ENCODE measurements around the gene AURKB. TPM values are rescaled to one million over a fixed set of nuclear protein-coding genes. Genes with fewer than 3 reads are reported as not detected.

AURKB gene
- total and polyA plus RNA-seq, 10 of the 15 experiments (the other 5 are each of a cell fraction or from before 2014, with no cell fraction given): 52.7 to 209 (median 128) TPM

GRCh38 chr17:8167526-8167925 is 42.8 kb downstream of the AURKB start:
- ChIA-PET CTCF (interaction anchor here (0.9 to 2.1 kb wide), 5 partner anchors 9 to 128 kb away, joined by 3 to 9 read pairs (median 4); partner anchors contain the start of gene SLC25A35), SMC1A (ENCODE audit: uncharacterized antibody, unreplicated experiment) (interaction anchor here (1.0 to 1.1 kb wide), 6 partner anchors 11 to 30 kb away, joined by 3 to 4 read pairs (median 3); no protein-coding TSS in a partner anchor), RAD21 (ENCODE audit: unreplicated experiment) (interaction anchor here (0.6 to 1.9 kb wide), 2 partner anchors 11 to 51 kb away, joined by 3 to 7 read pairs; no protein-coding TSS in a partner anchor), POLR2A (interaction anchor here (0.6 to 1.6 kb wide), 3 partner anchors 11 to 51 kb away, joined by 3 to 4 read pairs (median 3); no protein-coding TSS in a partner anchor)
- FAIRE-seq: no peak
- H3K79me2 ChIP-seq (ENCODE audit: control insufficient read depth, insufficient read depth, low read length): peaks cover 4% of the 10 kb centered on the region
- H3K4me3 ChIP-seq: no peak overlapping the region
- no peaks in the 10 kb centered on the region for H3K27me3 ChIP-seq (replicated peaks in 1 of 2; ENCODE audit: control insufficient read depth in 2 of 2, insufficient read depth in 2 of 2, low read length in 1 of 2)
- 33% methylated on average over 3 of the region's 3 CpGs for WGBS (ENCODE audit: insufficient coverage, insufficient replicate concordance, low lambda C conversion rate, missing lambda C conversion rate)
- no peak overlapping the region for H3K9ac ChIP-seq (ENCODE audit: control insufficient read depth, insufficient read depth, low read length)
- no TSS peak for BruUV-seq (replicated peaks)
- no peak overlapping the region for H3K27ac ChIP-seq (ENCODE audit: control insufficient read depth, insufficient read depth)
- no peaks in the 10 kb centered on the region for H4K20me1 ChIP-seq (ENCODE audit: control insufficient read depth, insufficient read depth)
- in situ Hi-C loops (cut with MboI): no loop called here
- intact Hi-C loops (cut with micrococcal nuclease; ENCODE audit: unreplicated experiment): no loop called here
- no peak overlapping the region for H2AFZ ChIP-seq (ENCODE audit: control insufficient read depth, low read depth, low read length)
- peaks cover 17% of the 10 kb centered on the region for H3K4me1 ChIP-seq (ENCODE audit: control insufficient read depth, insufficient read depth, low read length)
- no peak overlapping the region for H3K4me2 ChIP-seq (ENCODE audit: control insufficient read depth, insufficient read depth)
- no peaks in the 10 kb centered on the region for H3K9me3 ChIP-seq (replicated peaks; ENCODE audit: control insufficient read depth, insufficient read depth, low read length)
- no peak for ATAC-seq
- H3K36me3 ChIP-seq (ENCODE audit: control insufficient read depth in 2 of 2, insufficient read depth in 2 of 2, low read length in 1 of 2): no peaks in the 10 kb centered on the region
- no peak for DNase-seq (ENCODE audit: low read depth, low spot score)
- no peak for TF ChIP-seq EGR1 (IDR thresholded peaks at IDR 0.05; ENCODE audit: borderline replicate concordance in 1 of 2, low read depth in 2 of 2, low read length in 2 of 2)
- TF ChIP-seq TAF1 (IDR thresholded peaks at IDR 0.05; ENCODE audit: borderline replicate concordance, low read depth, low read length): no peak
- TF ChIP-seq ZBTB4 (CRISPR knock-in tag; IDR thresholded peaks at IDR 0.05): no peak
- TF ChIP-seq ZNF592 (IDR thresholded peaks at IDR 0.05): no peak
- TF ChIP-seq TARDBP (IDR thresholded peaks at IDR 0.05; ENCODE audit: borderline replicate concordance): no peak
- TF ChIP-seq TCF7 (IDR thresholded peaks at IDR 0.05; ENCODE audit: borderline replicate concordance): no peak
- no peak for TF ChIP-seq WRNIP1 (IDR thresholded peaks at IDR 0.05; ENCODE audit: borderline replicate concordance, low read depth, low read length)
- TF ChIP-seq NKRF (conservative IDR thresholded peaks at IDR 0.05): no peak
- TF ChIP-seq HDAC6 (IDR thresholded peaks at IDR 0.05; ENCODE audit: unreplicated experiment): no peak
- no peak for TF ChIP-seq RFX5 (IDR thresholded peaks at IDR 0.05; ENCODE audit: low read depth, low read length)
- TF ChIP-seq KDM1A (IDR thresholded peaks at IDR 0.05; ENCODE audit: borderline replicate concordance): no peak
- TF ChIP-seq MEF2B (IDR thresholded peaks at IDR 0.05; ENCODE audit: partially characterized antibody, poor library complexity, severe bottlenecking): no peak
- no peak for TF ChIP-seq PKNOX1 (IDR thresholded peaks at IDR 0.05)

Data from GM12878 (cell line).